Tongue (tissue), 2 donors: ENCODE data around the gene STUM. TPM values are rescaled to one million over a fixed set of nuclear protein-coding genes. Genes with fewer than 3 reads are reported as not detected.
A peak's percentile ranks its signal among the peaks of the same experiment; 100 is the strongest.

ENCODE experiments used
- DNase-seq: peaks from one replicate; pipeline ENCODE4 v3.0.0-alpha.2; 2015
- total RNA-seq: library from RNA; depleted of rRNA; stranded (reverse); fragments of >200 nt; gene quantifications from one replicate; pipeline ENCODE4 v1.2.3, GENCODE V29; 2014

Gene STUM
- total RNA-seq, 1 donor from 2014 or later: 7.4 TPM

DNA sequence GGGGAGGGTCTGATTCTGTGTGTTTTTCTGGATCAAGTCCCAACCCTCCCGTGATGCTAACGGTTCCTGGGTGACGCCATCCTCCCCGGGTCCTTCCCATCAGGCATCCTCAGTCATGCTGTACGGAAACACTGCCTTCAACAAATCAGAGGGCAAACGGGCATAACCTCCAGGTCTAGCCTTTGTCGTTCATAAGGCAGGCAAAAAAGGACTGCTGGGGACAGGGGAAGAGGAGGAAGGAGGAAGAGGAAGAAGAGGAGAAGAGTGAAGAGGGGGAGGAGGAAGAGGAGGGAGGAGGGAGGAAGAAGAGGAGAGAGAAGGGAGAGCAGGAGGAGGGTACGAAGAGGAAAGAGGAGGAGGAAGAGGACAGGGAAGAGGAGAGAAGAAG, 106.1 kb downstream of the STUM start:
- DNase-seq: no peak

DNA sequence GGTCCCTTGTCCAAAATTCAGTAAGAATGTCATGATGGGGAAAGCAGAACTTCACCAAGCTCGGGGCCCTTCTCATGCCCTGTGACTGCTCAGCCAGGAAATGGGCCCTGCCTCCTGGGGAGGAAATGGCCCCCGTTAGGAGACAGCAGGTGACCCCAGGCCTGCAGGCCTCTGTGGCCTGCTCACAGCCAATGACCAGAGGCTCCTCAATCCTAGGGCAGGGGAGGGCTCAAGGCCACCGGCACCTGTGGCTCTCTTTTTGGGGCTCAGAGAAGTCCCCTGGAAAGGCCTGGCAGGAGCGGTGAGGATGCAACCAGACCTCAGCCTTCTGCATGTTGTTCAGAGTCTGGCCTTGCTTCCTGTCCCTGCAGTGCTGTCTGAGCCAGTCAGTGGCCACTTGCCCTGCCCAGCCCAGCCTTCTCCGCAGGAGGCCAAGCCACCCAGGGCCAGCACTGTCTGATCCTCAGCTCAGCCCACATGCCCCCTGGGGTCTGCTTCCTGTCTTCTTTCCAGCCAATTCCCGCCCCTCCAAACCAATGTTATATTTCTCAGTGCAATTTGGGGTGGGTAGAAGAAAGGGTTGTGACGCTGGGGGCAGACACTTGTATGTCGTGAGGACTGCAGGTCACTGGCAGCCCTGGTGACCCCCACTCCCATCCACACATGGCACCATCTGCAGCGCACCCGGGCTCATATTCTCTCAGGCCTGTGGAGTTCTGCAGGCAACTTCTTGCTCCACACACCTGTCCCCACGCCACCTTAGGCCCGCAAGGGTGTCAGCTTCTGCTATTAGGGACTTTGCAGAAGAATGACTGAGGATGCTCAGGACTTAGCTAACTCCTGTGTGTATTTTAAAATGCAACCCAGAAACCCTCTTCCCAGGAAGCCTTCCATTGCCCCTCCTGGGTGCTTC, 106.9 kb downstream of the STUM start:
- DNase-seq: no peak

DNA sequence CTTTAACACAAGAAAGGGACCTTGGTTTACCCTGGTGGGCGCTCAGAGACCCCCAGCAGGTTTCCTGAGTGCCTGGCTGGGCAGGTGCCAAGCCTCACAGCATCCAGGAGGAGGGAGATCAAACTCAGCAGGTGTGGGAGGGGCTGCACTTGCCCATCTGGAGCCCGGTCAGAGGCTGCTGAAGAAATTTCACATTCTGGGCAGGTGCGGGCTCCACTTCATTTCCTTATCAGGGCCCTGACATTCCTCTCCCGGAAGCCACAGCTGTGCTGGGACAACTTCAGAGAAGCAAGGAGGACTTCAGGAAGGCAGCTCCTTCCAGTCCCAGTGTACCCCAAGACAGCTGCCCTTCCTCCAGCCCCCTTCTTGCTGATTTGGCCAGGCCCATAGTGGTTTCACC, 107.6 kb downstream of the STUM start:
- no peak for DNase-seq

DNA sequence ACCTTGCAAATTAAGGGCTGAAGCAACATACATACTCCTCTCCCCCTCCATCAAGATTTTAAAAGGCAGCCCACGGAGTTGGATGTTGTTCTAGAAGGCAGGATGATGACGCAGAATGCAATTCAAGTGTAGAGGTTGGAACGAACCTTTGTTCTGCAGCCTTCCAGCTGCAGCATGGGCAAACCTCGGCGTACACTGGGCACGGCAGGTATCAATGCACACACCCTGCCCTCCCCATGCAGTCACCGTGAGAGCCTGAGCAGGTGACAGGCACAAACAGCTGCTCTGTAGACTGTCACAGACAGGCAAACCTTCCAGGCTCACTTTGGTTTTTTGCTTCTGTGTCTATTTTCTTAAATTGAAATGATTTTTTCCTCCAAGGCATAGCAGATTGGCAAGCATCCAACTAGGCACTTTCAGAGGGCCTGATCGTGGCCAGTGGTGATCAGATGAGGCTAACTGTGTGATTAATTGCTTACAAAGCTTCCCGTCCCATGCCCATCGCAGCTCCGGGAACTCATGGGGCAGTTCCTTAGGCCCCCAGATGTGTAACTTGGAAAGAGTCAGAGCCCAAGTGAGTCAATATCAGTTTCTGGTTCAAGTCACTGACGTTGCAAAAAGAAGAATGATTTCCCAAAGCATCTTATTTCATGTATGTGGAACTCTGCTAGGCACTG, 108.2 kb downstream of the STUM start:
- DNase-seq: no peak

DNA sequence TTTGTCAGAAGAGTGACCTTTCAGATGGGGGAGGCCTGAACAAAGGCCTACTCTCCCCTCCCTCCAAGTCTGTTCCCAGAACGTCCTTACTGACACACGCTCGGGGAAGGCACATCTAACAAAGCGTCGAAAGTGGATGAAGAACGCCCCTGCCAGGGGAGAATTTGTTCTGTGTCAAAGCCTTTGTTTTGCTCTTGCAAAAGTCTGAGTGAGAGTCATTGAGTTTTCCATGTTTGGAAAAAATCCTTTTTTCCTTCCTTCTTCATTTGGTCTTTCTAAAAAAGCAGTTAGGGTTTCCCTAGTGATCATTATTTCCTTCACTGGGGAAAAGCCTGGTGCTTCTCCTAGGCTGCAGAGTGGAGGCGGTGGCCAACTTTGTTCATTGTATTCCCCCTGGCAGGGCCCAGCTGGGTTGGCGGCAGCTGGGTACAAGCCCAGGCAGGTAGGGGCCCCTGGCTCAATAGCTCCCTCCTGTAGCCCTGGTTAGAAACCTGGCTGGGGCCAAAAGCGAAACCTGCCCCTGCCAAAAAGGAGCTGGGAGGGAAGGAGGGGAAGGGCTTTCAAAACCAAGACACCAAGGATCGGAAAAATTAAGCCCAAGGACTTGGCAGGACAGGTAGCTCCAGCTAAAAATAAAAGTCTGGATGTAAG, 109.5 kb downstream of the STUM start:
- peak; percentile 55 for DNase-seq

DNA sequence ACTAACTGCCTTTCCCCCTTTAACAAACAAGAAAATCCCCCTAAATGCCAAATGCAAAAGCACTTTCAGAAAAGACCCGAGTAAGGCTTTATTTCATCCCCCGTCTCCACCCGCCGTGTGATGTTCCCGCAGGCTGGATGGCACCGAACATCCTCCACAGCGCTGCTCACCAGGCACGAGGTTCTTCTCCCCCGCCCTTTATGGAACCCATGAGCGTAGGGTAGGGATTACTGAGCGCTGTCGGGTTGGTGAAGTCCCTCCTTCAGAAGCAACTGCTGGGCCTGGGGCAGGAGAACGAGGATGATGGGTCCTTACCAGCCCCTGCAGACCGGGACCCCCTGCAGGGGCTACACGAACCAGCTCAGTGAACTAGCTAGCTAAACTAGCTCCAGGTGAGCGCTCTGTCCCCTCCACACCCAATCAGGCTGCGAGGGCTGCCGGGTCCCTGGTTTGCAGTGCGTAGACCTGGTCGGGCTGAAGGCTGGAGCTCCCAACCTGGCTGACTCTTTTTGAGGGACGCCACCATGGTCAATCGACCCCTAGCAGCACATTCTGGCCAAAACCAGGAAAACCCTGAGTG, 110.1 kb downstream of the STUM start:
- DNase-seq: no peak

Other genes starting within 250 kb of the STUM start
- gene LIN9, start 239.6 kb upstream of the STUM start, total RNA-seq: 9.1 TPM
- 150 TPM for gene PARP1, start 140.7 kb upstream of the STUM start, total RNA-seq
- gene ITPKB, start 190.5 kb downstream of the STUM start, total RNA-seq: 34.2 TPM